Thyroid gland (tissue), 4 donors: Measurements from ENCODE around the gene USP48.

ENCODE experiments used
- CTCF ChIP-seq, 6 experiments: fragments of 200-600 bp in 3 of 6; fragments of 450-650 bp in 3 of 6; sonication (generic) in 3 of 6; IDR thresholded peaks; one replicate each; pipeline ENCODE4 v1.5.1; 2016 to 2019; ENCODE audit warnings: antibody characterized with exemption in 6 of 6, mild to moderate bottlenecking in 2 of 6, inconsistent platforms in 1 of 6, moderate library complexity in 1 of 6
- POLR2A ChIP-seq, 2 donors: fragments of 450-650 bp; IDR thresholded peaks; one replicate each; pipeline ENCODE4 v1.6.1; 2017; ENCODE audit warnings: antibody characterized with exemption in 2 of 2, mild to moderate bottlenecking in 2 of 2, moderate library complexity in 1 of 2

GRCh38 chr1:21821385-21822019, 38.6 kb upstream of the USP48 start:
- no peak for TF ChIP-seq CTCF (IDR thresholded peaks at IDR 0.05)
- no peak for TF ChIP-seq POLR2A (IDR thresholded peaks at IDR 0.05)
